GM19043 (cell line): ENCODE data around the gene ANGEL2.
"Not testable (repeated sequence)": the region's sequence is repeated elsewhere in the genome, so short reads cannot be mapped to it uniquely, and the experiment has no call there.

Experiments
- ATAC-seq: cut with Tn5 transposase; IDR thresholded peaks from one replicate; pipeline ENCODE4 v1.9.1; 2021; ENCODE audit warnings: low read depth; ENCODE audit not compliant: unreplicated experiment

Gene ANGEL2

GRCh38 chr1:213020016-213020415 is 4.3 kb upstream of the ANGEL2 start:
- no peak for ATAC-seq

DNA sequence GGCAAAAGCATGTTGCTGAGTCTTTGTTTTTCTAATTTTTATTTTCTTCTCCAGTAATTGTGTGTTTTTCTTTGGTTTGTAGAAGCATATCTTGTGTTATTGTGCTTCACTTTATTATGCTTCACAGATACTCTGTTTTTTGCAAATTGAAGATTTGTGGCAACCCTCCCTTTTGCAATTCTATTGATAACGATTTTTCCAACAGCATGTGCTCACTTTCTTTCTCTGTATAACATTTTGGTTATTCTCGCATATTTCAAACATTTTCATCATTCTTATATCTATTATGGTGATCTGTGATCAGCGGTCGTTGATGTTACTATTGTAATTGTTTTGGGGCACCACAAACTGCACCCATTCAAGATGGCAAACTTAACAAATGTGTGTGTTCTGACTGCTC is 3.8 kb upstream of the ANGEL2 start:
- no peak for ATAC-seq

DNA sequence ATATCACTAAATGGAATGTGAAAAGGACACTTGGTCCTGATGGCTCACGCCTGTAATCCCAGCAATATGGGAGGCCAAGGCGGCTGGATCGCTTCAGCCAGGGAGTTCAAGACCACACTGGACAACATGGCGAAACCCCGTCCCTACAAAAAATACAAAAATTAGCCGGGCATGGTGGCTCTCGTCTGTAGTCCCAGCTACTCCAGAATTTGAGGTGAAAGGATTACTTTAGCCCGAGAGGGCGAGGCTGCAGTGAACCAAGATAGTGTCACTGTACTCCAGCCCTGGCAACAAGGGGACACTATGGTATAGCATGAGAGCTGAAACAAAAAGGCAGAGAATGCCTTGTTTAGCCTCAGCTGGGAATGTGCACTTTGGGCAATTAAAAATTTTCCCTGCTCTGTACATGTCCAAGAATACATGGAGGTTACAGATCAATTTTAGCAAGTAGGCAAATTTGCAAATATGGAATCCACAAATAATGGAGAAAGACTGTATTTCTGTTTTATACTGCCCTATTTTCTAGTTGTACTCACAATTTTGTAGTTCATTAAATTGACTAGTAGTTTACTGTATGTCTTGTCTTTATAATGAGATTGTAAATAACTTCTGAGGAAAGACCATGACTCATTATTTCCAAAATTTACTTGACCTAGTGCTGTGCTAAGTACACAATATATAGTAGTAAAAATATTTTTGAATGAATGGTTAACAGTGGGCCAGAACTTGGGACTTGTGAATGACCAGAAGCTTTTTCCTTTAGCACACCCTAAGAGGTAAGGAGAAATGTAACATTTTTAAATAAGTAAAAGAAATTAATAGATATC is 2.0 kb upstream of the ANGEL2 start:
- ATAC-seq: no peak

GRCh38 chr1:213014642-213015041 is 1.0 kb downstream of the ANGEL2 start:
- ATAC-seq: no peak

GRCh38 chr1:213008564-213008963 is 7.1 kb downstream of the ANGEL2 start:
- ATAC-seq: peak; percentile 66

DNA sequence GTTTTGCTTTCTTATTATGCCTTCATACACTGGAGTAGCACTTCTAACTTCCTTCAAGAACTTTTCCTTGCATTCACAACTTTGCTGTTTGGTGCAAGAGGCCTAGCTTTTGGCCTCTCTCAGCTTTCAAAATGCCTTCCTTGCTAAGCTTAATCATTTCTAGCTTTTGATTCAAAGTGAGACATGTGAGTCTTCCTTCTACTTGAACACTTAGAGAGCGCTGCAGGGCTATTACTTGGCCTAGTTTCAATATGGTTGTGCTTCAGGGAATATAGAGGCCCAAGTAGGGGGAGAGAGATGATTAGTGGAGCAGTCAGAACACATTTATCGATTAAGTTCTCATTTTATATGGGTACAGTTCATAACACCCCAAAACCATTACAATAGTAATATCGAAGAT is 12.4 kb downstream of the ANGEL2 start:
- peak; percentile 71 for ATAC-seq

DNA sequence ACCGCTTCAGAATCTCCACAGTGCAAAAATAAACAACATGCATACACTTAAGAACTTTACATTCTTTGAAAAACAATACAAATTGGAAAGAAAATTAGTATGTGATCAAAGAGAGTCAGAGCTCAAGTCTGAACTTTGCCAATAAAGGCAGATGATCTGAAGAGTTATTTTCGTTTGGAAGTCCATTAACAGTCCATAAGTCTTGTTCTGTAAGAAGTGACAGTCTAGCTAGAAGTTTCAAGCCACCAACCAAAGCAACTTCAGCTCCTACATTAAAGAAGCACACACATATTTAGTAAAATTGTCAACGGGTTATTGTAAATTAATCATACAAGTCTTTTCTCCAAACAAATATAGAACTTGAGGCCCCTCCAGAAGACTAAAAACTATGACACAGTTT is 20.7 kb downstream of the ANGEL2 start:
- ATAC-seq: no peak

- not testable (repeated sequence) for ATAC-seq
Observed at GRCh38 chr1:212993960-212994359, 21.7 kb downstream of the ANGEL2 start.

DNA sequence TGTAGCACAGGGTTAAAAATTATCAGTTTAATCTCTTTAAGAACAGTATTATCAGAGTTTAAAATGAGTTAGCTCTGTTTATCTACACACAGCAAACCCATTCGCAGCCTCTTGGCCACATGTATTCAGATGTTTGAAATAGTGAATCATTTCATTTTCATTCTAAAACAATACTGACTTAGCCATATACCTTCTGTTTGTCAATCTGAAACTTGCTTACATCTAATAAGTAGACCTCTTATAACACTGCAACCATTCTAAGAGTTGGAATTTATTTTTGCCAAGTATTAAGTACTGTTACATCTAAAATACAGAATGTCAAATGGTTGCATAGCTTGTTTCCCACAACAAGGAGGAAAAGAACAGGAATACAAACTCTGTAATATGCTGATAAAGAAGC is 25.4 kb downstream of the ANGEL2 start:
- no peak for ATAC-seq

- ATAC-seq: no peak
Observed at GRCh38 chr1:212987702-212988322, 27.9 kb downstream of the ANGEL2 start.

DNA sequence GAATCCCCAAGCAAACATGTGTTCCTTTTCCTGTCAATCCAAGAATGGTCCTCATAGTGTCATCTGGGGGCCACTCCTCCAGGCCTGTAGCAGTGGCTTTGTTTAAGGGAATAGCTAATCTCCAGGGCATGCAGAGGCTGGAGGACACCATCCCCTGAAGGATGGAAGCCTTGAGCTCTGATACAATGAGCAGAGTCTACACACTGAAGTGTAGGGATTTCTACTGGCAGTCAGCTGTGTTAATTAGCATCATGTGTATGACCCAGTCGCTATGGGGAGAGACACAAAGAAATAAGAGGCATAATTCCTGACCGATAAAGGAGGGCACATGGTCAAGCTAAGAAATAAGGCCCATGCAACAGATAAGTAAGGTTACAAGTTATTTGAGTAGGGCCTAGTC is 29.1 kb downstream of the ANGEL2 start:
- no peak for ATAC-seq

GRCh38 chr1:212984522-212985291 is 31.0 kb downstream of the ANGEL2 start:
- ATAC-seq: no peak

GRCh38 chr1:212983482-212983881 is 32.2 kb downstream of the ANGEL2 start:
- ATAC-seq: no peak

DNA sequence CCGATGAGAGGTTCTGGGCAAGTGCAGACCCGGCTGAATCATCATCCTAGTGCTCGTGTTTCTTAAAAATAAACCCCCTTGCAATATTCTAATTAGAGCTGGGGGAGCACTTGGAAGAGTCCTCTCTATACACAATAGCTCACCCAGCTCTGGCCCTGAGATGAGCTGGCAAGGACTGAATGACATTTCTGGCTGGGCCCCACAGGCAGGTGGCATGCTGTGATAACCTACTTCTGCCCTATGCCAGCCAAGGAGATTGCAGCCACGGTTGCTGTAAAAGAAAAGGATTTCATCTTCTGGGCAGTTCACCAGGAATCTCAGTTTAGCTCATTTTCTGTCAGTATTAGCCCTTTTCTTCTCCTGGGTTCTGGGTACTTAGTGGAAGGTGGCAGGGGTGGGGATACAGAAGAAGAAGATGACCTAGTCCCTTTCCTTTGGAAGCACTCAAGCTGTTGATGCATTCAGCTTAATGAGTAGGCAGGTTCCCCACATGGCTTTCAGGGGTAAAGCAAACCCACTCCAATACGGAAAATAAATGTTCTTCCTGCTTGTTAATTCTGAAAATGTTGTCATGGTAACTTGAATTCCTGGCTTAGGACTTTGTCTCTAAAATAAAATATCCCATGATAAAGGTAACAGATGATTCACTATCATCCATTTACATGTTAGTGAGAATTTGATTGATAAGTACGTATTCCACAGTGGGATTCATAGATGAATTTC is 33.1 kb downstream of the ANGEL2 start:
- ATAC-seq: no peak

DNA sequence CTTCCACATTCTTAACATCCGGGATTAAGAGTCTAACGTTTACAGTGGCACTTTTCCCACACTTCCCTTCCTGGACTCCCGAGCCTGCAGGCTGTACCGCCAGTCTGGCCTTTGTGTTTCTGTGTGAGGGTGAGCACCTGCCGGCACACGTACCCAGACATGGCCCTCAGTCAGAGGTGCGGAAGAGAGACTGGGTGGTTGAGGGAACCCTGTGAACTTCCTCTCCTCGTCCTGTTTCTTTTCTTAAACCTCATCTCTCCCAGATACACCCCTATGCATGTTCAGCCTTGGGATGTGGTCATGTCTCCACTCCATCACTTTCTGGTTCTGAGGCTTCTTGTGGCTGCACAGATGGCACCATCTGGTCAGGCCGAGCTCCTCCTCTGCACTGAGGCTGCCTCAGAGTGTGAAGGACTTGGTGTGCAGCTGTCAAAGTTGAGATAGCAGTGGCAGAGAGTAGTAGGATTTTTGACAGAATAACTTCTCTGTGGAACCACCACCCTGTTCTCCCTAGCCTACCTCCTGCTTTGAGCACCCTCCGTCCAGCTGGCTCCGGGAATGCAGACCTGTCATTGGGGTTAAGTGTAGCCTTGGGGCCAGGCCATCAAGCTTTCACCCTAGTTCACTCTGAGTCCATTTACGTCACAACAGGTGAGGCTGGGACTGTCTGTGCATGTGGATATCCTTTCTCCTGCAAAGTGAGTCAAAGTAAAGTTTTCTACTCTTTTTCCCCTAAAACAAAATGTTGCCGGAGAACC is 33.9 kb downstream of the ANGEL2 start:
- ATAC-seq: peak; percentile 67

DNA sequence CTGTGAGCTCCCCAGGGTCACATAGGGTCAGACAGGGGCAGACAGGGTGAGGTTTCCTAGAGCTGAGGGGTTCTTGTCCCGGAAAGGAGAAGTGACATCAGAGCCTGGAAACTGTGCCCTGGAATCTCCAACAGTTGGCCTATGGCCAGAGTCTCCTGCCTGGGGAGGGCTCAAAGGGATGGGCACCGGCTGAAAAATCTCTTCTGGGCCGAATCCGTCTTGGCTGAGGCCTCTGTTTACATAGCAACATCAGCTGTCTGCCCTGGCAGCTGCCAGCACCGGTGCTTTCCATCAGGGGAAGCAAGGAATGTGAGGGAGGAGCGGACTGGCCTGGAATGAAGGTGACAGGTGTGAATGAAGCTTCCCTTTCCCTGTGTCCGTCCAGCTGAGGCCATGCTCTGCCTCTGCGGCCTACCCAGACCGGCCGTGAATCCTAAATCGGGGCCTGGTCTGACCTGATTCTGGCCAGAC is 34.6 kb downstream of the ANGEL2 start:
- ATAC-seq: no peak

DNA sequence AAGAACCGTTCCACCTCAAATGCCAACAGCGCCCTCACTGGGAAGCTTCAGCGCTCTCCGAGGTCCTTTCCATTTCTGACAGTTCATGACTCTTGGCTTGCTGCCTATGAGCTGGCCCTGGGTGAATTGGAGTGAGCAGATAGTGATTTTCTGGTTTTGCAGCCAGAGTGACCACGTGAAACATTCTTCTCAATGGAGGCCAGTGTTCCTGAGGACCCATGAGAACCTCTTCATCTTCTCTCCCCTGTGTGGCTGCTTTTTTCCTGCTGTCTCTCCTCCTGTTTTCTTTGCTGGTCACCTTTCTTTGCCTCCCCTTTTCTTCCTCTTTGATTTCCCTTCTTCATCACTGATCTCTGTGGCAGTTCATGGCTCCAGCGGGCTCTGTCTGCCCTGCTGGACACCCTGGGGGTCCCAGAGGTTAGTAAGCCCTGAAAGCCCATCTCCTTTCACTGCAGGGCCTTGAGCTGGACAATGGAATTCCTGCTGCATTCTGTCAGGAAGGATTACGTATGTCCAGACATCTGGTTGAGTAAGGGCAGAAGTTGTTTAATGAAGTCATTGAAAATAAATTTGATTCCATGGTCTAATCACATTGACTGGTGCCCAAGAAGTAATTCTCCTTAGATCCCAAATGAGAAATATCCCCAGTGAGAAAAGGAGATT is 35.4 kb downstream of the ANGEL2 start:
- ATAC-seq: no peak

GRCh38 chr1:212979340-212980122 is 36.1 kb downstream of the ANGEL2 start:
- ATAC-seq: peak; percentile 55
